A549 (cell line): Measurements from ENCODE around the gene DIS3L2.

ENCODE experiments used
- CBX2 ChIP-seq: fragments of 200-600 bp; sonication (generic); IDR thresholded peaks from 2 replicates; pipeline ENCODE4 v1.6.1; 2016; ENCODE audit warnings: low read depth, mild to moderate bottlenecking, borderline replicate concordance
- CTCF ChIP-seq: fragments of >200 bp; sonication (Bioruptor Twin); formaldehyde crosslinking; IDR thresholded peaks from 3 replicates; pipeline ENCODE4 v1.5.1; 2016
- EHMT2 ChIP-seq: fragments of 200-600 bp; sonication (generic); IDR thresholded peaks from 2 replicates; pipeline ENCODE4 v1.6.1; 2016; ENCODE audit warnings: antibody characterized with exemption, low read depth, mild to moderate bottlenecking, moderate library complexity
- EP300 ChIP-seq, 2 experiments: fragments of >200 bp; sonication (Bioruptor Twin); formaldehyde crosslinking; IDR thresholded peaks; 2 replicates in 1 of 2; 3 replicates in 1 of 2; pipeline ENCODE4 v1.6.1; 2016 to 2017
- ESRRA ChIP-seq: fragments of 150-350 bp; IDR thresholded peaks from 2 replicates; pipeline ENCODE4 v1.6.1; 2014; ENCODE audit warnings: mild to moderate bottlenecking, low read length, borderline replicate concordance
- MYC ChIP-seq: IDR thresholded peaks from 2 replicates; pipeline ENCODE4 v1.6.1; 2012; ENCODE audit warnings: mild to moderate bottlenecking, inconsistent platforms, low read length, improper control_type of control experiment, borderline replicate concordance
- POLR2A ChIP-seq: IDR thresholded peaks from 2 replicates; pipeline ENCODE4 v1.6.1; 2012; ENCODE audit warnings: mild to moderate bottlenecking, low read length
- POLR2AphosphoS2 ChIP-seq: conservative IDR thresholded peaks from 2 replicates; pipeline ENCODE4 v1.6.1; 2012; ENCODE audit warnings: low read length, improper control_type of control experiment, inconsistent platforms
- REST ChIP-seq: fragments of 200-600 bp; sonication (generic); IDR thresholded peaks from 2 replicates; pipeline ENCODE4 v1.6.1; 2016; ENCODE audit warnings: antibody characterized with exemption, mild to moderate bottlenecking, moderate library complexity

- no peak for TF ChIP-seq CTCF
- TF ChIP-seq POLR2A = no peak
- TF ChIP-seq EP300 (IDR thresholded peaks at IDR 0.05) = no peak
- TF ChIP-seq ESRRA = no peak
- no peak for TF ChIP-seq REST
- no peak for TF ChIP-seq EHMT2
- no peak for TF ChIP-seq POLR2AphosphoS2
- no peak for TF ChIP-seq MYC
- no peak for TF ChIP-seq CBX2
These were observed 87.8 kb downstream of the DIS3L2 start for GRCh38 chr2:232049350-232049749.
